GF-D8 (cell line): ENCODE measurements around the gene ULBP2.
"Not testable (repeated sequence)": the region's sequence is repeated elsewhere in the genome, so short reads cannot be mapped to it uniquely, and the experiment has no call there.

Experiments used
- DNase-seq: peaks from one replicate; lab custom pipeline; 2025; lab: John Stamatoyannopoulos, UW

The ULBP2 gene

DNA sequence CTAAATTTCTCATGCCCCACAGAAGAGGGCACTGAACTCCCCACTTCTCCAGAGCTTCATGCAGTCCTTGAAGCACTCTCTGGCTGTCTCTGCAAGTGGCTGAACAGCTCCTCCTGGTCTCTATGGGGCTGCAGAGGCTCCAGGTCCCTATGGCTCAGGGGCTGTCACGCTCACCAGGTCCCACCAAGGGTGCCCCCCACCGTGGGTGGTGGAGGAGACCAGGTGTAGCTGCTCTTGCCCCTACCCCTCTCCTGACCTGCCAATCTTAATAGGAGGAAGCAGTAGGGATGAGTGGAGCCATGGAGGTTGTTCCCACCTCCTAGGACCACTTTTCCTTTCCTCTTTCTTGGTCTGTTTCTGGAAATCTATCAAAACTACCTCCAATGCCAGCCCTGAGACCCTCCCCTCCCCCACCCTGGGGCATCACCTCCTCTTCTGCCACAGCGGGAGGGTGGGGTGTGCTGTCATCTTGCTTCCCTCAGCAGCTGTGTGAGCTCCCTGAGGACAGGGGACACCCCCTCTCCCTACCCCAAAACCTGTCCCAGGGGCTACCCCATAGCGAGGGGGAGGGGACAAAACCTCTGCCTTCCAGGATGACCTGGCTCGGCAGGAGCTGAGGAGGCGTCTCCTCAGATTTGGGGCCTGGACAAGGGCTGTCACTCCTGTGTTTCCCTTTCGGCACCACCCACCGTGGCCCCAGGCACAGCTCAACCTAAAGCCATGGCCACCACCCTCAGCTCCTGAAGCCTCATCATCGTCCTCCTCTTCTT is 31.9 kb upstream of the ULBP2 start:
- no peak for DNase-seq

DNA sequence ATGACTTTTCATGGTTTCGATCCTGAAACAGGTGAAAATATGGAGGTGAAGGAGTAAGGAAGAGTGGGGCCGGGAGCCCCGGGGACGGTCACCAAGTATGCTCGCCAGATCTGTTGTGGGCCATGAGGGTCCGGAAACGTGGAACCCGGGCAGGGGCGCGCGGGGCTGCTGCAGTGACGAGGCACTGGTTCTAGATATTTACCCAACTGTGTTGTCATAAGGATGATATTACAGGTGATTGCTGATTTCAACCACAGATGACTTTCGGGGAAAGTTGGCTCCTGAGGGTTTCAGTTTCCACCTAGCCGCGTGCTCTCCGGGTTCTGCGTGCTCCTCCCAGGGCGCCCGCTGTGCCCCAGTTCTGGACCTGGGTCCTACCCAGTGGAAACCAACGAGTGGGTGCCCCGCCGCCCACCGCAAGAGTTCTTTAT is 31.1 kb upstream of the ULBP2 start:
- no peak for DNase-seq

DNA sequence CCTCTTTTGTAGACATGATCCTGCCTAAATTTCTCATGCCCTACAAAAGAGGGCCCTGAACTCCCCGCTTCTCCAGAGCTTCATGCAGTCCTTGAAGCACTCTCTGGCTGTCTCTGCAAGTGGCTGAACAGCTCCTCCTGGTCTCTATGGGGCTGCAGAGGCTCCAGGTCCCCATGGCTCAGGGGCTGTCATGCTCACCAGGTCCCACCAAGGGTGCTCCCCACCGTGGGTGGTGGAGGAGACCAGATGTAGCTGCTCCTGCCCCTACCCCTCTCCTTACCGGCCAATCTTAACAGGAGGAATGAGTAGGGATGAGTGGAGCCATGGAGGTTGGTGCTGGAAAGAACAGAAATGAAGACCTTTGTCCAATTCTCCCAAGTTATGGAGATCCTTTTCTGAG is 29.1 kb upstream of the ULBP2 start:
- not testable (repeated sequence) for DNase-seq

DNA sequence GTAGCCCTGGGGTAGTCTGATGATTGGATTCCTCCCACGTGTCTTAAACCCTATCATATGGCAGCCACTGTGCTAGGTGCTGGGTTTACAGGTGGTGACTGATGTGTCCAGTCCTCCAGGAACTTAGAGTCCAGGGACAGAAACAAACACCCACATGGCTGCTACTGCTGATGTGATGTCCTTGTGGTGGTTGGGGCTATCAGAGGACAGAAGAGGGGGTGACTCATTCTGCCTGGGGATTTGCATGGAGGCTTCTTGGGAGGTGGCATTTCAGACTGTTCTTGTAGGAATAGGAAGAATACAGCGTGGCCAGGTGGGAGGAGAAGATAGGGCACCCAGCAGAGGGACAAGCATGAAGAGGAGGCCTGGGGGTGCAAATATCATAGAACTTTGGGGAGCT is 28.7 kb upstream of the ULBP2 start:
- DNase-seq, result no peak

DNA sequence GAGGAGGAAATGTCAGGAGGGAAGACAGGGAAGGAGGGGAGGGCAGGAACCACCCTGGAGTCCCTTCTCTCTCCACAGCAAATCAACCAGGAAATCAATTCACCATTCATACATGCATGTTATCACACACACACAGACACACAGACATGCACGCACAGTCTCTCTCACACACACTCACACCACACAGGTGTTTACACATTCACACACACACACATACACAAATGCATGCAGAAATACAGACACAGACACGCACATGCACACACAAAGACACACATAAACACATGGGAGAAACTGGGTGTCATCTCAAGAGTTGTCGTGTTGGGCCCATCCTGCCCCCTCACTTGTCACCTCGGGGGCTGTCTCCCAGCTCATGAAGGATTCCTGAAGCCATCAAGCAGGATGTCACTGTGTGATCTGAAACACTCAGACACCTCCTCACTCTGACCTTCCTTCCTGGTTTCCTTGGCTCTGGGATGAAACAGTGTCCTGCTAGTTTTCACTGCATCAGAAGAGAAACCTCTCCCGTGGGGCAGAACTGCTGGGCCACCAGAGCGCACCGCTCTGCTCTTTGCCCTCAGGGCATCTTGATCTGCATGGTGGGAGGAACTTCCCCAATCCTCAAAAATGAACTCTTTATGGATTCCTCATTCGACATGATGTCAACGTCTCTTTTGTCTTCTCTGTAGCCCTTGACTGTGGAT is 28.1 kb upstream of the ULBP2 start:
- no peak for DNase-seq

DNA sequence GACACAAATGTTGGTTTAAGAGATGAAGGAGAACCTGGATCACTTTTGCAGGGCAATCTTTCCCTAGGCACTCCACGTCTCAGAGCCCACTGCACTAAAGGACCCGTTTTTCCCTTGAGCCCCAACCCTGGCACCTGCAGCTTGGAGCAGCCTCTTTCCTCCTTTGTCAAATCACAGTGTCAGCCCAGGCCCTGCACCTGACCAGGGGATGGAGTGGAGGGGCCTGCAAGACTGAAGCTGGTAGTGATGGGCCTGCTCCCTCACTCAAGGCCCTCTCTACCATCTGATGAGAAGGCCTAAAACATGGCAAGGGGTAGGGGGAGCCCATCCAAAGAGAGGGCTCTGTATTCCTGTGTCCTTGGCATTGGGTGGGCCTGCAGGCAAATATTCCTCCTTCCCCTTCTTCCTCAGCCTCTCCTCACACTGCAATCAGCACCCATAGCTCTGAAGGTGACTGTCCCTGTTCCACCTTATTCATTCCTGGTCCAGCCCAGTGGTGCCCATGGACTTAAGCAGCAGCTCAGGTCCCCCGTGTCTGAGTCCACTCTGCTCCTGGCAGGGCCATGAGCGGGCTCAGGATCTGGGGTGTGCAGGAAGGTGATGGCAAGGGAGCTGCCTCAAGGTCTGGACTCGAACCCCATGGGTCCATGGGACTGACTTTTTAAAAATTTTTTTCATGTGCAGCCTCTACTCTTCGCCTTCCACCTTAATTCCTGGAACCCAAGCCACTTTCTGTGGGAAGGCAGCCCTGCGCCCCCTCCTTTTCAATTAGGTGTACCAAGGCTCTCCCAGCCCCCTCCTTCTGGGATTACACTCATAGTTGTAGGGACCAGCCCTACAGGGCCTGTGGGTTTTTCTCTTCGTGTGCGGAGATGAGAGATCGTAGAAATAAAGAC is 25.6 kb upstream of the ULBP2 start:
- no peak for DNase-seq

DNA sequence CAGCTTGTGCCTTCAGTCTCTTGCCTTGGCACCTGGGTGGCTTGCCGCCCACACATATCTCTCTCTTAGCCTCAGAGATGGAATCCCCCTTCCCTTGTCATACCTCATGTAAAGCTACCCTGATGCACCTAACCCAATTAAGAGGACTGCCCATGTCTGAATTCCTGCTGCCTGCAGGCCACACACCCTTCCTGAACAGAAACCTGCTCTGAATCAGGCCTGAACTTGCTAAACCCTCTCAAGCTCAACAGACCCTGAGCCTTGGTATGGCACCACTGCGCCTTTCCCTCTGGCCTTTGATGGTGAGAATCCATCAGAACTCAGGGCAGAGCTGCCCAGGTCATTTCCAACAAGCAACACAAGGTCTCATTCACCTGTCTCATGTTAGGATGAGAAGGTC is 24.1 kb upstream of the ULBP2 start:
- DNase-seq, result no peak

DNA sequence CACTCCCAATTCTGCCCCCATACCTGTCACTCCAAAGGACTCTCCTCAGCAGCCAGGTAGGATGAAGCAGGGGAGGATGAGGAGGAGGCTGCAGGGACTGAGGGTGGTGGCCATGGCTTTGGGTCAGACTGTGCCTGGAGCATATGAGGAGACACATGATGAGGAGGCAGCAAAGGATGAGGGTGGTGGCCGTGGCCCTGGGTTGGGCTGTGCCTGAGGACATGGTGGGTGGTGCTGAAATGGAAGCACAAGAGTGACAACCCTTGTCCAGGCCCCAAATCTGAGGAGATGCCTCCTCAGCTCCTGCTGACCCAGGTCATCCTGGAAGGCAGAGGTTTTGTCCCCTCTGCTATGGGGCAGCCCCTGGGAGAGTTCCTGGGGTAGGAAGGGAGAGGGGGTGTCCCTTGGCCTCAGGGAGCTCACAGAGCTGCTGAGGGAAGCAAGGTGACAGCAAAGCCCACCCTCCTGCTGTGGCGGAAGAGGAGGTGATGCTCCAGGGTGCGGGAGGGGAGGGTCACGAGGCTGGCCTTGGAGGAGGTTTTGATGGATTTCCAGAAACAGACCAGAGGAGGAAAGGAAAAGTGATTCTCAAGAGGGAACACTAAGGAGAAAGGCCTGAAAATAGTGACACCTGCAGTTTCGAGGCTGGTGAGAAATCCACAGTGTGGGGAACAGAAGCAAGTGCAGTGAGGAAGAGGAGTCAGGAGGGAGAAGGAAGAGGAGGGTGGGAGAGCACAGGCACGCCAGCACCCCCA is 23.5 kb upstream of the ULBP2 start:
- DNase-seq, result no peak

DNA sequence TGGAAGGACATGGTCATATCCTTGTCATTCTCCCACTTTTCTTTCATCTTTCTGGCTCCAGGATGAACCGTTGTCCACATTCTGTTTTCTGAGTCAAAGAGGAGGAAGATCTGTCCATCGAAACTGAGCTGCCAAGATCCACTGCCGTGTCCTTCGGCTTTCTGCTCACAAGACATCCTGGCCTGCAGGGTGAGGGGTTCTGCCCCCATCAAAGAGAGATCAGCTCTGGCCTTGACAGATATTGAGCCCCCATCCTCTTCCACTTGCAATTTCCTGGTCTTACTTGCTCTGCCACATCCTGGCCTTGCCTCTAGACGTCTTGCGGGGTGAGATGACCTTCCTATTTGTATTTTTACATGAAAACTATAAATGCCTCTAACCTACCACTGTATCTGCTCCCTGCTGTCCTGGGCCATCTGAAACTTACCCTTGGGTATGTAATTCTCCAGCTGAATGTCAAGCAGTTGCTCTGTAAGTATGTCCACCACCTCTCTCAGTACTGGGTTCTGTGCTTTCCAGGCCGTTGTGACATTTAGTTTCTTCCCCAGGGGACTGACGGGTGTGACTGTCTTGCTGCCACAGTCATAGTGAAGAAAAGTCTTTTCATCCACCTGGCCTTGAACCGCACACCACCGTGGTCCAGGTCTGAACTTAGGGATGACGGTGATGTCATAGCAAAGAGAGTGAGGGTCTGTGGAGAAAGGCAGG is 22.5 kb upstream of the ULBP2 start:
- not testable (repeated sequence) for DNase-seq

DNA sequence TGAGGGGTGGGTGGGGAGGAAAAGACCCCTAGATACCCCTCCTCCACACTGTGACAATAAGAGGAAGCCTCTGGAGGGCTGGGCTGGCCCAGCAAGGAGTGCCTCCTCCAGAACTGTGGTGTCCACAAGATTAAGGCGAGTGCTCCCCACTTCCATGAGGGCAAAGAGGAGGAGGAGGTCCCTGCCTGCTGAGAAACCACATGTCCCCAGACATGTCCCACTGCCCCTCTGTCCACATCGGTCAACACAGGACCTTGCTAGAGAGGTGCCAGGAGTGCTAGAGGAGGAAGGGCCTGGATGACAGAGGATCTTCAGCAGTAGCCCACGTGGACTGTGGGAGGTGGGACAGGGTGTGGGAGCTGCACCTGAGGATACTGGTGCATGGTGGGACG is 22.0 kb upstream of the ULBP2 start:
- no peak for DNase-seq

DNA sequence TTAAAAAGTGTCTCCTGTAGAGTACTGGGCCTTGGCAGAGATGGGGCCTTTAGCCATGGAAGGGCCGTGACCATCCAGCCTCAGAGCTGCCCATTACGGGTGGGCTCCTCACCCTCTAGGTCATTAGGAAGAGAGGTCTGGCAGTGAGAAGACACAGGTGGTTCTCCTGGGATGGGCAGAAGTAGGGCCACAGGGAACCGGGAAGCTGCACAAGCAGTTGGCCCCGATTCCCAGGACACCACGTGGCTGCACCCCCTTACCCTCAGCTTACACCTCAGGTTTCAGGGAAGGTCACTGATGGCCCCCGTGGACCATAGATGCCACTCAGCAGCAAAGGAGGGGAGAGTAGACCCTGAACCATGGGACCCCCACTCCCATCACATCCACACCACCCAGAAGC is 20.5 kb upstream of the ULBP2 start:
- DNase-seq, result no peak

DNA sequence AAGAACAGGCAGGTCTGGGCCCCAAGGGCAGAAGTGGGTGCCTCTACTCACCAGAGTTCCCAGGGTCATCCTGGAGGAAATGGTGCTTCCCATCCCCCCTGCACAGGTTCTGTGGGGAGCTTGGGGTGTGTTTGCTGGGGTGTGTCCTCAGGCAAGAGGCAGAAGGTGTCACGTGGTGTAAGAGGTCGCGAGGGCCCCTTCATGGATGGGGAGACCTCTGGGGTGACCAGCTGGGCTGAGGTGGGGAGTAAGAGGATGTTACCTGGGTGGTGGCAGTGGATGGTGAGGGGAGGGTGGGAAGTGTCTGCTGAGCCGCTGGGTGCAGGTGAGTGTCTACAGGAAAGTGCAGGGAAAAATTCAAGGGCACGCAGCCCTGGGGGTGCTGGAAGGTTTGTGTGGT is 19.7 kb upstream of the ULBP2 start:
- DNase-seq, result not testable (repeated sequence)

DNA sequence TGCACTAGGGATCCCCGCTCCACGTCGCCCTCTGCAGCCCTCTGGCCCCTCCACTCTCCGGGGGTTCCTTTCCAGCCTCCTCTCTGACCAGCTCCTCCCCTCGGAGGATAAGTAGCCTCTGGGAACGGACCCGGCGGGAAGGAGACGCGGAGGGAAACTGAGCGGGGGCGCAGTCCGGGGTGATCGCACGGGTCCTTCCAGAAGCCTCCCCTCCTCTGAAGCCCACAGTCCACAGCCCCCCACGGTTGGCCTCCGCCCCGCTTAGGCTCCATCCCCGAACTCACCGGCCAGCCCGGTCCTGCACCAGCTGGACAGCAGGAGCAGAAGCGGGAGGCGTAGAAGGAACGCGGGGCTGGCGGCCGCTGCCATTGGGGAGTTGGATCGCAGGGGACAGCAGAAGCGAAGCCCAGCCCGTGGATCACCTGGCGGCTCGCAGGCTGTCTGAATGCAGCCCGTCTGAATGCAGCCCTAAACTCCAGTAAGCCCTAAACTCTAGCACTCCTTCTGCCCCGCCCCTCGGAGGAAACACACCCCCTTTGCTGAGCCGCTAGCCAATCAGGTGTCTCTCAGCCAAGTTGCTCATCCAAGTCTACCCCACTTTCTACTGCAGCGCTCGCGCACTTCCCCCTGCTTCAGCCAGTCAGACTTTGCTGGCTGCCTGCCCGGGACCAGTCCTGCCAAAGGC is 19.0 kb upstream of the ULBP2 start, which contains the start of gene RAET1G:
Gene RAET1G (minus strand): TSS at position 480 of the 685 bp plus-strand sequence. CDS start 111 bp downstream, at position 369.
- no peak for DNase-seq

DNA sequence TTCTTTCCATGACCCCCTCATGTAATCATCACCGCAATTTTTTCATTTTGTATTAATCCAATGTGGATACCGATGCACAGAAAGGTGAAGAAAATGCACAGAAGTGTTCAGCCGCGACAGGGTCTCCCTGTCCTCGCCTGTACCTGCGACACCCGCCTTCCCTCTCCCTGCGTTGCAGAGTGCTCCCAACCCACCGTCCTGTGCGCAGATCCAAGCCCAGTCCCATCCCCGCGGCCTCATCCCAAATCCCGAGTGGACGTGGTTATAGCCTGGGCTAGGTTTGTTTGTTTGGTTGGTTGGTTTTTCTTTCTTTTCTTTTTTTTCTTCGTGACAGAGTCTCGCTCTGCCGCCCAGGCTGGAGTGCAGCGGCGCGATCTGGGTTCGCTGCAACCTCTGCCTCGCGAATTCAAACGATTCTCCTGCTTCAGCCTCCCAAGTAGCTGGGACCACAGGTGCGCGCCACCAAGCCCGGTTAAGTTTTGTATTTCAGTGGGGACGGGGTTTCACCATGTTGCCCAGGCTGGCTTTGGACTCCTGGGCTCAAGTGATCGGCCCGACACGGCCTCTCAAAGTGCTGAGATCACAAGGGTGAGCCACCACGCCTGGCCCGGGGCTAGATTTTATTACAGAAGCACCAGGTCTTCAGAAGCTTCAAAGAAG is 18.4 kb upstream of the ULBP2 start:
- DNase-seq, result no peak

DNA sequence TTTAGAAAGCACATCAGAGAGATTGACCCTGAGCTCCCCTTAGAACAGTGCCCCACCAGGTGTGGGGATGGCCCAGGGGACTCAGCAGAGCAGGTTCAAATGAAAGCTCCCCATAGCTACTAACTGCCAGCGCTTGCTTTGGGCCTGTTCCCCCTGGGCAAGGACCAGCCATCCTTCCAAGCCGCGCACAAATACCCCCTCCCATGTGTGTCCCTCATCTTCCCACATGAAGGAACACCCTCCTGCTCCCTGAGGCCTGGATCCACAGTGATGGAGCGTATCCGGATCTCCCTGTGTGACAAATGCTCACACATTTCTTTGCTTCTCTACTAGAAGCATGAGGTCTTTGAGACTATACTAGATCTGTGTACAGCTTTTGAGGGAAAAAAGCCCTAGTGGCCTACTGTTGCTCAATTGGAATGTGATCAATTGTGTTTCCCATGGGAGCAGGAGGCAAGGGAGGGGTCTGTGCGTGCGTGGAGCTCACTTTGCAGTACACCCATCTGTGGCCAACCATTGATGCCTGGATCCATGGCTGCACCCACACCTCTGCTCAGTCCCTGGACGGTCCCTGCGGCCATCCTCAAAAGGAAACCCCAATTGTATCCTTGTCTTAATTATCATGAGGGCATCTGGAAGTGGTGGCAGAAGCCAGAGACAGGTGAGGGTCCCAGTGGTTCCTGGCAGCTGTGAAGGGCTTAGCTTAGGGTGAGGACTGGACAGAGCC is 17.4 kb upstream of the ULBP2 start:
- no peak for DNase-seq

DNA sequence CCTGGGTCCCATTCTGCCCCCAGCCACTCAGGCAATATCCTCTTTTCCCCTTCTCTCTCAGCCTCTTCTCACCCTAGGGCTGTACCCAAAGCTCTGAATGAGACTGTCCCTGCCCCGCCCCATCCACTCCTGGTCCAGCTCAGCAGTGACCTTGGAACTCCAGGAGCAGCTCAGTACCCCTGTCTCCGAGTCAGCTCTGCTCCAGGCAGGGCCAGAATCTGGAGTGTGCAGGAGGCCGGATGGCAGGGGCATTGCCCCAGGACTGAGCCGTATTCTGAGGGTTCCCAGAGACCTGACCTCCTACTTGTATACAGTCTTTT is 16.9 kb upstream of the ULBP2 start:
- no peak for DNase-seq

DNA sequence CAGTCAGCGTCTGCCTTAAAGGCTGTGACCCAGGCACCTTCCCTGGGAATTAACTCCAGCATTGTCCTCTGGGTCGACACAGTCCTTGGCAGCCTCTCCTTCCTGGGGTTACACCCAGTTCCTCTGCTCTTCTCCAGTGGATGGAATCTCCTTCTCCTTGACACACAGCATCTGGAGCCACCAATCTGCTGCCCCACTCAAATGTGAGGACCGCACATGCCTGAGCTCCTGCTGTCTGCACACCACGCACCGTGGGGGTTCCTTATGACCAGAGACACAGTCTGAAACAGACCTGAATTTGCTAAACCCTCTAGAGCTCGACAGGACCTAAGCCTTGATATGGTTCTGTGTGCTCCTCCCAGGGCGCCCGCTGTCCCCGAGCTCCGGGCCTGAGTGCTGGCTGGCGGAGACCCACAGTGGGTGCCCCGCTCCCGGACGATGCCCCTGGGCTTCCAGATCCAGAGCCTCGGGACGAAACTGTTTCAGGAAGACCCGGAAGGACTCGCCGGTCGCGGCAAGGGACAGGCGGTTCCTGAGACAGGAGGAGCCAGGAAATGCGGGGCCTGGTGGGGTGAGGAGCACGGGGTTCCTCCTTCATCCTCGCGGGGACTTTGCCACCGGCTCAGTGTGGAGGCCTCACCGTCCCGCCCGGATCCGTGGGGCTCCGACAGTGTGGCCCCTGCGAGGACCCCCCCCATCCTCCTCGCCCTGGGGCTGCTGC is 16.4 kb upstream of the ULBP2 start:
- no peak for DNase-seq

DNA sequence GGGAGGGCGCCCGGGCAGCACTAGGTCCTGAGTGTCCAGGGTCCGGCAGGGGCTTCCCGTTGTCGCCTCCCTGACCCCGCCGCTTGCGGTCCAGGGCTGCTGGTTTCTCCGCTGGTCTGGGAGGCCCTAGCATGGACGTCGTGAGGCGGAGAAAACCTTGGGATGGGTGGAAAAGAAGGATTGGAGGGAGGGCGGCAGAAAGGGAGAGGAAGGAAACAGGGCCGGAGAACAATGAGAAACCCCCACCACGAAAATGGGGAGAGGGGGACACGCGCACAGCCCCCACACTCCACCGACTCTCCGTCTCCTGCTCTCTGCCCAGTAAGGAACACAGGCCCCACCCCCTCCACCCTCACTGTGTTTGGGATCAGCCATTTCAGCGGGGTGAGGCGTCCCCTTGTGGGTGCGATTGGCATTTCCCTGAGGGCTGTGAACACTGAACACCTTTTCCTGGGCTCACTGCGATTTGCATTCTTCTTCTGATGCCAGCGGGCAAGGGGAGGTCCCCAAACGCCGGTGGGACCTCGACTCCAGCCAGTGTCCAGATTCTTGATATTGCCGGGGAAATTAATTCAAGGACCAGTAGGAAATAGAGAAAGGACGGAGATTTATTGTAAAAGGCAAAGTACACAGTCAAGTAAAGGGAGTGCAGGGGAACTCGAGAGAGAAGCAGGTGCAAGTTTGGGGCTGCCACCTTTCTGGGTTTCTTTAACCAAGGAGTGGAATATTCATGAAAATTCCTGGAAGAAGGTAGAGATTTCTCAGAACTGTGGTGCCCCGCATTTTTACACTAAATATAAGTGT is 15.6 kb upstream of the ULBP2 start:
- no peak for DNase-seq
